ENCODE measurements around the gene SHC4. TPM values are rescaled to one million over a fixed set of nuclear protein-coding genes. Genes with fewer than 3 reads are reported as not detected.

Gene SHC4
- polyA plus RNA-seq, 1 of the 3 experiments (the other 2 are of a cell fraction) = 1.6 TPM

GRCh38 chr15:48928877-48929538, 34.7 kb downstream of the SHC4 start:
- ChIA-PET POLR2A (no interaction called here), CTCF (no interaction called here)
- Histone ChIP-seq H3K36me3 (replicated peaks in 1 of 2; ENCODE audit: control insufficient read depth in 1 of 2, insufficient read depth in 2 of 2, low read length in 1 of 2) (no peaks in the 10 kb centered on the region), H3K9me3 (no peaks in the 10 kb centered on the region), H4K20me1 (ENCODE audit: insufficient read depth) (no peaks in the 10 kb centered on the region), H3K4me1 (ENCODE audit: control insufficient read depth in 1 of 2, insufficient read depth in 2 of 2, low read depth in 1 of 2, low read length in 1 of 2) (peaks cover 0 to 33% of the 10 kb centered on the region in 2 experiments; a peak in 3 of 4 replicates), H3F3A (replicated peaks; ENCODE audit: insufficient read depth) (peaks cover 29% of the 10 kb centered on the region), H3K27ac (ENCODE audit: low read depth in 2 of 2, low read length in 1 of 2) (peak overlapping the region in 1 of 2 experiments; percentile 51; a peak in 2 of 4 replicates), H3K4me3 (ENCODE audit: low read depth in 2 of 2, low read length in 1 of 2) (no peak overlapping the region), H3K4me2 (0 out of 2 replicates have a peak overlapping the region, but pooled peaks have one; percentile 25), H2AFZ (ENCODE audit: low read depth) (no peak overlapping the region), H3K79me2 (ENCODE audit: insufficient read depth) (no peaks in the 10 kb centered on the region), H3K27me3 (ENCODE audit: insufficient read depth) (no peaks in the 10 kb centered on the region), H3K9ac (no peak overlapping the region), H3K9me2 (no peaks in the 10 kb centered on the region)
- no peak for DNase-seq
- TF ChIP-seq FOXJ3 (CRISPR knock-in tag; IDR thresholded peaks at IDR 0.05) (no peak), JUND (IDR thresholded peaks at IDR 0.05) (no peak), EP300 (IDR thresholded peaks at IDR 0.05; ENCODE audit: borderline replicate concordance in 1 of 2, low read depth in 1 of 2, low read length in 1 of 2) (no peak), PBX3 (IDR thresholded peaks at IDR 0.05) (0 out of 2 replicates have a peak, but pooled peaks have one; percentile 24)
- 80% methylated on average over 6 of the region's 6 CpGs for WGBS (ENCODE audit: low lambda C conversion rate)

GRCh38 chr15:48925714-48926223, 38.0 kb downstream of the SHC4 start:
- Histone ChIP-seq H3F3A (replicated peaks; ENCODE audit: insufficient read depth) (peaks cover 29% of the 10 kb centered on the region), H3K4me2 (peak overlapping the region; percentile 85), H3K9ac (peak overlapping the region; percentile 75), H3K36me3 (replicated peaks in 1 of 2; ENCODE audit: control insufficient read depth in 1 of 2, insufficient read depth in 2 of 2, low read length in 1 of 2) (no peaks in the 10 kb centered on the region), H3K4me1 (ENCODE audit: control insufficient read depth in 1 of 2, insufficient read depth in 2 of 2, low read depth in 1 of 2, low read length in 1 of 2) (peaks cover 0 to 33% of the 10 kb centered on the region in 2 experiments; a peak in 3 of 4 replicates), H3K4me3 (ENCODE audit: low read depth in 2 of 2, low read length in 1 of 2) (peak overlapping the region; percentile 23 to 53; a peak in 3 of 4 replicates), H3K9me3 (no peaks in the 10 kb centered on the region), H4K20me1 (ENCODE audit: insufficient read depth) (no peaks in the 10 kb centered on the region), H3K9me2 (no peaks in the 10 kb centered on the region), H3K27ac (ENCODE audit: low read depth in 2 of 2, low read length in 1 of 2) (peak overlapping the region in 1 of 2 experiments; percentile 98; a peak in 2 of 4 replicates), H3K79me2 (ENCODE audit: insufficient read depth) (no peaks in the 10 kb centered on the region), H3K27me3 (ENCODE audit: insufficient read depth) (no peaks in the 10 kb centered on the region), H2AFZ (ENCODE audit: low read depth) (peak overlapping the region; percentile 88)
- WGBS (ENCODE audit: low lambda C conversion rate) = 15% methylated on average over 9 of the region's 9 CpGs
- ChIA-PET CTCF (no interaction called here), POLR2A (no interaction called here)
- DNase-seq = peak; percentile 8
- TF ChIP-seq MEF2A (IDR thresholded peaks at IDR 0.05; ENCODE audit: borderline replicate concordance, low read depth) = no peak; the same call in 1 of the 2 replicates
- peak; percentile 57; the same call in 1 of the 2 replicates for TF ChIP-seq NFIC (IDR thresholded peaks at IDR 0.05; ENCODE audit: borderline replicate concordance)
- no peak for TF ChIP-seq MXI1 (IDR thresholded peaks at IDR 0.05; ENCODE audit: low read depth, low read length)
- peak; percentile 99 for TF ChIP-seq JUND (IDR thresholded peaks at IDR 0.05)
- TF ChIP-seq USF2 (IDR thresholded peaks at IDR 0.05; ENCODE audit: borderline replicate concordance, low read depth, low read length) = no peak
- TF ChIP-seq TCF12 (IDR thresholded peaks at IDR 0.05) = peak; percentile 83
- no peak for TF ChIP-seq FOXJ3 (CRISPR knock-in tag; IDR thresholded peaks at IDR 0.05)
- TF ChIP-seq IRF3 (IDR thresholded peaks at IDR 0.05; ENCODE audit: low read depth, low read length) = no peak
- peak; percentile 53; the same call in 1 of the 2 replicates for TF ChIP-seq RXRA (IDR thresholded peaks at IDR 0.05; ENCODE audit: borderline replicate concordance, low read depth)
- TF ChIP-seq SMC3 (IDR thresholded peaks at IDR 0.05; ENCODE audit: low read depth, low read length) = no peak
- TF ChIP-seq YY1 (IDR thresholded peaks at IDR 0.05; ENCODE audit: low read depth) = no peak
- no peak for TF ChIP-seq CTCF (IDR thresholded peaks at IDR 0.05)
- peak; percentile 22; the same call in 1 of the 2 replicates for TF ChIP-seq GABPA (IDR thresholded peaks at IDR 0.05; ENCODE audit: low read depth)
- TF ChIP-seq EZH2phosphoT487 (IDR thresholded peaks at IDR 0.05; ENCODE audit: borderline replicate concordance, low read depth) = no peak
- no peak for TF ChIP-seq NRF1 (IDR thresholded peaks at IDR 0.05; ENCODE audit: low read depth, low read length)
- TF ChIP-seq FOSL2 (IDR thresholded peaks at IDR 0.05; ENCODE audit: borderline replicate concordance, low read depth) = peak; percentile 99
- TF ChIP-seq TAF1 (IDR thresholded peaks at IDR 0.05; ENCODE audit: borderline replicate concordance, low read depth, low read length) = no peak
